Colonic mucosa (tissue), 4 donors: Measurements from ENCODE around the gene FRMD1. TPM values are rescaled to one million over a fixed set of nuclear protein-coding genes. Genes with fewer than 3 reads are reported as not detected.

Experiments
- DNase-seq: peaks from one replicate; pipeline ENCODE4 v3.0.0-alpha.2; 2020
- H3K27ac ChIP-seq: fragments of 200-600 bp; one replicate; pipeline ENCODE4 v1.8.0; 2021
- H3K27me3 ChIP-seq: fragments of 200-600 bp; one replicate; pipeline ENCODE4 v1.8.0; 2021
- H3K36me3 ChIP-seq: fragments of 200-600 bp; one replicate; pipeline ENCODE4 v1.8.0; 2021
- H3K4me1 ChIP-seq: fragments of 200-600 bp; one replicate; pipeline ENCODE4 v1.8.0; 2021; ENCODE audit warnings: mild to moderate bottlenecking
- H3K4me3 ChIP-seq: fragments of 200-600 bp; one replicate; pipeline ENCODE4 v1.8.0; 2021
- H3K9ac ChIP-seq, 2 donors: one replicate each; pipeline ENCODE4 v1.7.0; 2013; ENCODE audit warnings: control low read depth in 2 of 2, low read depth in 2 of 2, low read length in 2 of 2
- H3K9me3 ChIP-seq: fragments of 200-600 bp; one replicate; pipeline ENCODE4 v1.8.0; 2021
- CTCF ChIP-seq: fragments of 200-600 bp; IDR thresholded peaks from one replicate; pipeline ENCODE4 v1.8.0; 2022; ENCODE audit warnings: antibody characterized with exemption, mild to moderate bottlenecking
- intact Hi-C: fragments of 100-400 bp; cut with DNase I; formaldehyde crosslinking; loops from one replicate; pipeline ENCODE4 v1.14.1; 2022
- total RNA-seq, 2 donors: library from RNA; stranded (reverse); fragmentation: NEBNext Ultra II Directional in 1 of 2; extraction: Animal tissue kit (Norgen Biotek cat#: 25700) in 1 of 2; gene quantifications; one replicate each; pipeline ENCODE4 v1.2.1, GENCODE V29; 2021
- donor health status: healthy.
- donor health status: DM: no; HTN: no; CAD: no.
- donor health status: DM: no; HTN: no; CAD: no.

Gene FRMD1
- total RNA-seq, 2 donors from 2014 or later: 2.3 to 21.0 TPM

- intact Hi-C loops: no loop called here
- Histone ChIP-seq H3K9me3 (no peaks in the 10 kb centered on the region), H3K36me3 (no peaks in the 10 kb centered on the region), H3K4me3 (no peak overlapping the region), H3K27ac (no peak overlapping the region), H3K27me3 (no peaks in the 10 kb centered on the region), H3K9ac (no peak overlapping the region), H3K4me1 (no peaks in the 10 kb centered on the region)
- no peak for DNase-seq
- no peak for TF ChIP-seq CTCF
These were observed 21.2 kb downstream of the FRMD1 start for GRCh38 chr6:168057836-168058235.

- Histone ChIP-seq H3K9me3 (no peaks in the 10 kb centered on the region), H3K27ac (no peak overlapping the region), H3K4me3 (no peak overlapping the region), H3K36me3 (no peaks in the 10 kb centered on the region), H3K27me3 (no peaks in the 10 kb centered on the region), H3K9ac (no peak overlapping the region), H3K4me1 (no peaks in the 10 kb centered on the region)
- no peak for TF ChIP-seq CTCF
- DNase-seq: no peak
- intact Hi-C loops: no loop called here
These were observed 22.0 kb downstream of the FRMD1 start for GRCh38 chr6:168056892-168057527.

- Histone ChIP-seq H3K27me3 (no peaks in the 10 kb centered on the region), H3K9ac (no peak overlapping the region), H3K36me3 (no peaks in the 10 kb centered on the region), H3K9me3 (no peaks in the 10 kb centered on the region), H3K4me3 (no peak overlapping the region), H3K4me1 (no peaks in the 10 kb centered on the region), H3K27ac (no peak overlapping the region)
- no peak for TF ChIP-seq CTCF
- intact Hi-C loops: no loop called here
- DNase-seq: no peak
These were observed 23.1 kb downstream of the FRMD1 start for GRCh38 chr6:168055696-168056489.

GRCh38 chr6:168054765-168055560 is 24.0 kb downstream of the FRMD1 start:
- Histone ChIP-seq H3K27ac (no peak overlapping the region), H3K4me1 (no peaks in the 10 kb centered on the region)

More at GRCh38 chr6:168054765-168055560, 24.0 kb downstream of the FRMD1 start:
- H3K27me3 ChIP-seq: no peaks in the 10 kb centered on the region
- H3K9me3 ChIP-seq: no peaks in the 10 kb centered on the region
- no peaks in the 10 kb centered on the region for H3K36me3 ChIP-seq
- H3K4me3 ChIP-seq: no peak overlapping the region
- intact Hi-C loops: loop anchor here (5.0 kb wide), 1 partner anchor 143 kb away; no protein-coding TSS in a partner anchor
- no peak for DNase-seq
- no peak for TF ChIP-seq CTCF
- no peak overlapping the region for H3K9ac ChIP-seq
